Nephron progenitor cell (in vitro differentiated cells): ENCODE data around the gene PALD1.
"Not testable (repeated sequence)": the region's sequence is repeated elsewhere in the genome, so short reads cannot be mapped to it uniquely, and the experiment has no call there.

ENCODE experiments used
- DNase-seq: peaks from one replicate; pipeline ENCODE4 v3.0.0; 2021
- H3K27ac Mint-ChIP-seq: 2 replicates; pipeline ENCODE4 v1.8.0; 2021; ENCODE audit warnings: mild to moderate bottlenecking, moderate library complexity, mixed read lengths
- H3K27me3 Mint-ChIP-seq: 2 replicates; pipeline ENCODE4 v1.8.0; 2021; ENCODE audit warnings: mild to moderate bottlenecking, low read depth, mixed read lengths; ENCODE audit not compliant: poor library complexity
- H3K36me3 Mint-ChIP-seq: 2 replicates; pipeline ENCODE4 v1.8.0; 2021; ENCODE audit warnings: low read depth, mixed read lengths
- H3K4me1 Mint-ChIP-seq: 2 replicates; pipeline ENCODE4 v1.8.0; 2021; ENCODE audit warnings: mixed read lengths
- H3K4me3 Mint-ChIP-seq: 2 replicates; pipeline ENCODE4 v1.8.0; 2021; ENCODE audit warnings: mild to moderate bottlenecking, moderate library complexity, mixed read lengths
- H3K9me3 Mint-ChIP-seq: 2 replicates; pipeline ENCODE4 v1.8.0; 2021; ENCODE audit warnings: mild to moderate bottlenecking, moderate library complexity, mixed read lengths
- CTCF ChIP-seq: fragments of 200-600 bp; sonication (generic); IDR thresholded peaks from 2 replicates; pipeline ENCODE4 v1.5.0; 2021; ENCODE audit warnings: antibody characterized with exemption

The PALD1 gene

GRCh38 chr10:70576803-70577517 is 98.4 kb downstream of the PALD1 start:
- Mint-ChIP-seq H3K27ac (peak overlapping the region; percentile 92), H3K36me3 (no peaks in the 10 kb centered on the region), H3K4me1 (peaks cover 8% of the 10 kb centered on the region), H3K9me3 (no peaks in the 10 kb centered on the region), H3K27me3 (peaks cover 7% of the 10 kb centered on the region), H3K4me3 (no peak overlapping the region)
- no peak for TF ChIP-seq CTCF
- DNase-seq = no peak

DNA sequence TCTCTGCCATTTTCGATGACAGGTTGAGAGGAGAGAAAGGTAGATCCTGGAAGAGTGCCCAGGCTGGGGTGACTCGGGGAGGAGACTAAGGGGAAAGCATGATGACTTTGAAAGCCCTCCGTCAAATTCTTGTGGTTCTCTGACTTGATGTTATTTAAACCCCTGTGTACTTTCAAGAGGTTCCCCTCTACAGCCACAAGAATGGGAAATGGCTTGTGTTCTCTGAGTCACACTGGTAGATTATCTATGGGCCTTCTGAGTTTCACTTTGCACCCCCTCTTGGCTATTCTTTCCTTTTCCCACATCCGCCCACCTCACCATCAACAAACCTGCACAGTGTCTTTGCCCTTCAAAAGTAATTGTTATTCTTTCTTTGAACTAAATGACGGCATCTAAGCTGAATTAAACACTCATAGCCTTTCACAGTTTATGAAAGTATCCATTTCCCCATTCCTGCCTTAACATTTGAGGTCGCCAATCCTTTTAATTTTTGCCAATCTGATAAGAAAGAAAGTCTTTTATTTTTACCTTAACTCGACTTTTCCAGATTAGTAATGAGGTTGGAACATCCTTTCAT is 99.9 kb downstream of the PALD1 start:
- H3K4me3 Mint-ChIP-seq = no peak overlapping the region
- no peaks in the 10 kb centered on the region for H3K36me3 Mint-ChIP-seq
- TF ChIP-seq CTCF = no peak
- H3K27ac Mint-ChIP-seq = no peak overlapping the region
- no peaks in the 10 kb centered on the region for H3K9me3 Mint-ChIP-seq
- peaks cover 7% of the 10 kb centered on the region for H3K27me3 Mint-ChIP-seq
- DNase-seq = no peak
- peaks cover 13% of the 10 kb centered on the region for H3K4me1 Mint-ChIP-seq

DNA sequence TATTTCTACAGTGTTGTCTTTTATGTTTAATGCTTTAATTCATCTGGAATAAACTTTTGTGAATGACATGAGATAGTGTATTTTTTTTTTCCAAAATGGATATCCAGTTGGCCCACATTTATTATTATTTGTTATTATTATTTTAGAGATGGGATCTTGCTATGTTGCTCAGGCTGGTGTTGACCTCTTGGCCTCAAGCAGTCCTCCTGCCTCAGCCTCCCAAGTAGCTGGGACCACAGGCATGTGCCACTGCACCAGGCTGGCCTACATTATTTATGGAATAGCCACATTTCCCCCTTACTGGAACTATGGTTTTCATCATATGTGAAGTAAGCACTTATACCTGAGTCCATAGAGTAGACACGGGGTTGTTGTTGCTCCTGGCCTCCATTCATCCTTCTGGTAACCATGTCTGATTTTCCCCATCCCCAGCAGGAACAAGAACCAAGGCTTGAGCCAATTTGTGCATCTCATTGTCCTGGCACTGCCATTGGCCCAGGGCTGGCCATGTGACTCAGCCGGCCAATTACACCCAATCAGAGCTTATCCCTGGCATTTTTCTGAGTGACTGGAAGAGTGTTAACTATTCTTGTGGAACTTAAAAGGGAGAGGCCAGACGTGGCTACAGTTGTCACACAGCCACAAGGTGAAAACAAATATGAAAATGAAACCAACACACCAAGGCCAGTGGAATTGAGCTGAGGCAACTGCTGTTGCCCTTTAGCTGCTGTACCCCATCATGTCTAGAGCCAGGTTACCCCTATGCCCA is 100.9 kb downstream of the PALD1 start:
- TF ChIP-seq CTCF = no peak
- Mint-ChIP-seq H3K27me3 (peaks cover 7% of the 10 kb centered on the region), H3K4me3 (no peak overlapping the region), H3K4me1 (peaks cover 23% of the 10 kb centered on the region), H3K9me3 (no peaks in the 10 kb centered on the region), H3K27ac (no peak overlapping the region), H3K36me3 (no peaks in the 10 kb centered on the region)
- no peak for DNase-seq

- H3K36me3 Mint-ChIP-seq, H3K27me3 Mint-ChIP-seq, H3K9me3 Mint-ChIP-seq, H3K4me3 Mint-ChIP-seq, H3K27ac Mint-ChIP-seq, DNase-seq: not testable (repeated sequence)
- H3K4me1 Mint-ChIP-seq = peaks cover 37% of the 10 kb centered on the region
Observed at GRCh38 chr10:70581176-70581575, 102.6 kb downstream of the PALD1 start.

DNA sequence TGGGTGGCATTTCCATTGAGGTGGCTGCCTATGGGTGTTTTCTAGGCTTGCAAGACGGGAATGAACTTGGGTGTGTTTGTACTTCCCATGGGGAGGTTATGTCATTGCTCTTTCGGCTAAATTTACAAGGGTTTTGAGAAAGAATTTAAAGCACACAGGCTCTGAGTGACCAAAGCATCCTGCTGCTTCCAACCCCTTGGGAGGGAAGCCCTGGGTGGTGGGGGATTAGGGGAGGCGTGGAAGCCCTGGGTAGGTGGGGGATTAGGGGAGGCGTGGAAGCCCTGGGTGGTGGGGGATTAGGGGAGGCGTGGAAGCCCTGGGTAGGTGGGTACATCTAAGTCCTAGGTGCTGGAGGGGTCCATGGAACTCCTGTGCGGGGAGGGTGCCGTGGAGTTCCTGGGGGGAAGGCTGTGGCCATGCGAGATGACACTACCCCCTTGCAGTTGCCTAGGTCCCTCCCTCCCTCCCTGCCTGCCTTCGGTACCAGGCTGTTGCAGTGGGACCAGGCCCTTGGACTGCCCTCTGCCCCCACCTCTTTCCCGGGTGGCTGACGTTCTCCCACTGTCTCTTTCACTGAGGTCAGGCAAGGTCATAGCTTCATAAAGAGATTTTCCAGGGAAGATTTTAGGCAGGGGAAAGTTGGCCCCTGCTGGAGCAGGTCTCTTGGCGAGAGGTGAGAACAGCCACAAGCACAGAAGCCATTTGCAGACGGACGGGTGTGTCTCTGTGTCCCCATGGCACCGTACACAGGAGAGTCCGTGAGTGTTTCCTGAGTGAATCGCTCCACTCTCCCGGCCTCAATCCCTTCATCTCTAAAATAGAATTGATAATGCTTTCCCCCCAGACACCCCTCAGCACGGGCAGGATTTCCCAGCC is 104.5 kb downstream of the PALD1 start:
- H3K27me3 Mint-ChIP-seq = no peaks in the 10 kb centered on the region
- no peak overlapping the region for H3K27ac Mint-ChIP-seq
- peaks cover 40% of the 10 kb centered on the region for H3K4me1 Mint-ChIP-seq
- H3K9me3 Mint-ChIP-seq = no peaks in the 10 kb centered on the region
- H3K4me3 Mint-ChIP-seq = no peak overlapping the region
- TF ChIP-seq CTCF = no peak
- no peaks in the 10 kb centered on the region for H3K36me3 Mint-ChIP-seq
- no peak for DNase-seq

GRCh38 chr10:70583669-70584037 is 105.1 kb downstream of the PALD1 start:
- Mint-ChIP-seq H3K9me3 (no peaks in the 10 kb centered on the region), H3K36me3 (no peaks in the 10 kb centered on the region), H3K27me3 (no peaks in the 10 kb centered on the region), H3K4me3 (no peak overlapping the region), H3K27ac (no peak overlapping the region), H3K4me1 (peaks cover 44% of the 10 kb centered on the region)
- TF ChIP-seq CTCF = no peak
- no peak for DNase-seq
